Measurements from ENCODE around the gene LMX1B. TPM values are rescaled to one million over a fixed set of nuclear protein-coding genes. Genes with fewer than 3 reads are reported as not detected.

The LMX1B gene
- total RNA-seq, 1 donor from 2014 or later, result 0.26 TPM

DNA sequence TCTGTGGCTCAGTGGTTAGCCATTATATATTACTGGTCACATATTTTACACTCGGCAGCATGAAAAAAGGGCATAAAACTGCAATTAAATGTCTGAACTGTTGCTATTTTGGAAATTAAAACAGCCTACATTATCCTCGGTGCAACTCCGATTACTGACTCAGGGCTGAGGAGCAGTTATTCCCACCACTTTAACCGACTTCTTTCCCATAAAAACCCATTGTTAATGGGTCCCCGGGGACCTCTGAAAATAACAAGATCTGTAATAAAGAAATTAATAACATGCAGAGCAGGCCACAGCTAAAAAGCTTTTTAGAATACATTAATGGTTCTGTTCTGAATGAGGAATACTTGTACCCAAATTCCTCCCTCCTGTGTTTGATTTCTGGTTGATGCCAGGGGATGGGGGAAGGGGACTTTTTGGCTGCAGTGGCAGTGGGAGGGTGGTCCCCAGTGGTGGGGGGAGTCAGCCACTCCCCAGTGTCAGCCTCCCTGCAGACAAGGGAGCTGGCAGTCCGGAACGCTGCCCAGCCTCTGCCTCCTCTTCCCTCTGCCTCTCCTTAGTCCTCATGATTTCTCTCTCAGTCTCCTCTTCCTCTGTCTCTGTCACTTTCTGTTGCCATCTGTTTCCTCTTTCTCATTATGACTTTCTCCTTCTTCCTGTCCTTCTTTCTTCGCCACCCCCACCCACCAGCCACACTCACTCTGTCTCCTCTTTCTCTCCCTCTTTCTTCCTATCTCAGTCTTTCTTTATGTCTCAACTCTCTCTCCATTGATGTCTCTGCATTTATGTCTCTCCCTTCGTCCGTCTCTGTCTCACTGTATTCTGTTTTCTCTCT, 132.1 kb downstream of the LMX1B start:
- H3K27me3 Mint-ChIP-seq (ENCODE audit: unreplicated experiment), result peaks cover 2% of the 10 kb centered on the region
- no peak for TF ChIP-seq CTCF (IDR thresholded peaks at IDR 0.05; ENCODE audit: unreplicated experiment)
- no peak for DNase-seq (ENCODE audit: low spot score)
- H3K4me1 Mint-ChIP-seq (ENCODE audit: unreplicated experiment), result peaks cover 41% of the 10 kb centered on the region
- H3K9me3 Mint-ChIP-seq (ENCODE audit: unreplicated experiment), result no peaks in the 10 kb centered on the region
- peak overlapping the region; percentile 70 for H3K27ac Mint-ChIP-seq (ENCODE audit: unreplicated experiment)
- peaks cover 3% of the 10 kb centered on the region for H3K36me3 Mint-ChIP-seq (ENCODE audit: low read depth, unreplicated experiment)
- peak overlapping the region; percentile 47 for H3K4me3 Mint-ChIP-seq (ENCODE audit: unreplicated experiment)

Other genes starting within 250 kb of the LMX1B start
- 16.7 TPM for gene ZBTB43, start 191.1 kb downstream of the LMX1B start, total RNA-seq (ENCODE audit: unreplicated experiment)
- gene ZBTB34, start 246.7 kb downstream of the LMX1B start, total RNA-seq (ENCODE audit: unreplicated experiment), result 22.9 TPM

Data from endothelial cell (in vitro differentiated cells).